PC-3 (cell line): ENCODE data around the gene TSHZ2.
"Not testable (repeated sequence)": the region's sequence is repeated elsewhere in the genome, so short reads cannot be mapped to it uniquely, and the experiment has no call there.

ENCODE experiments used
- CTCF ChIP-seq: fragments of 300-600 bp; sonication (generic); conservative IDR thresholded peaks from 2 replicates; pipeline ENCODE4 v1.5.1; 2017; ENCODE audit warnings: antibody characterized with exemption, low read depth, mild to moderate bottlenecking, low read length
- EZH2 ChIP-seq: fragments of 300-600 bp; sonication (generic); IDR thresholded peaks from one replicate; pipeline ENCODE4 v1.6.1; 2017; ENCODE audit warnings: antibody characterized with exemption, mild to moderate bottlenecking, low read length; ENCODE audit not compliant: unreplicated experiment
- EZH2phosphoT487 ChIP-seq: fragments of 300-600 bp; sonication (generic); IDR thresholded peaks from 2 replicates; pipeline ENCODE4 v1.6.1; 2018; ENCODE audit warnings: mild to moderate bottlenecking, antibody characterized with exemption, low read length, borderline replicate concordance

GRCh38 chr20:53504106-53504505, 531.9 kb downstream of the TSHZ2 start:
- TF ChIP-seq CTCF, EZH2, EZH2phosphoT487: not testable (repeated sequence)
